H1 (cell line): ENCODE results near the gene ALDH1A2.

Experiments
- CTCF ChIP-seq, 3 experiments: IDR thresholded peaks; 1 replicate in 2 of 3; 2 replicates in 1 of 3; pipeline versions ENCODE4 v1.5.1 to v1.6.1; 2011; ENCODE audit warnings: low read length in 3 of 3, mild to moderate bottlenecking in 3 of 3, inconsistent platforms in 2 of 3, low read depth in 1 of 3, moderate library complexity in 1 of 3; ENCODE audit not compliant: insufficient read depth in 1 of 3; ENCODE audit errors: control extremely low read depth in 1 of 3
- MAX ChIP-seq: IDR thresholded peaks from 2 replicates; pipeline ENCODE4 v1.6.1; 2012; ENCODE audit warnings: inconsistent platforms
- POLR2A ChIP-seq, 2 experiments: IDR thresholded peaks; 1 replicate in 1 of 2; 2 replicates in 1 of 2; pipeline ENCODE4 v1.6.1; 2011; ENCODE audit warnings: low read depth in 2 of 2, low read length in 2 of 2, mild to moderate bottlenecking in 2 of 2; ENCODE audit errors: control extremely low read depth in 1 of 2
- SRF ChIP-seq: IDR thresholded peaks from 2 replicates; pipeline ENCODE4 v1.6.1; 2011; ENCODE audit warnings: mild to moderate bottlenecking, low read depth, low read length, moderate library complexity
- USF2 ChIP-seq: IDR thresholded peaks from 2 replicates; pipeline ENCODE4 v1.6.1; 2011; ENCODE audit warnings: low read length, improper control_type of control experiment

- TF ChIP-seq SRF (no peak), USF2 (no peak), CTCF (IDR thresholded peaks at IDR 0.05; ENCODE audit: control extremely low read depth in 1 of 3, insufficient read depth in 1 of 3, low read depth in 1 of 3, low read length in 3 of 3) (no peak), POLR2A (IDR thresholded peaks at IDR 0.05; ENCODE audit: control extremely low read depth in 1 of 2, low read depth in 2 of 2, low read length in 2 of 2) (no peak), MAX (no peak)
Measured at GRCh38 chr15:58108117-58108516, 42.6 kb upstream of the ALDH1A2 start.
